WERI-Rb-1 (cell line): ENCODE results near the gene ST8SIA4.

Source experiments
- DNase-seq: peaks from one replicate; pipeline ENCODE4 v3.0.0-alpha.2; 2020
- H3K27ac ChIP-seq: fragments of 250-450 bp; sonication (Bioruptor Pico); 2 replicates; pipeline ENCODE4 v1.5.1; 2020; ENCODE audit warnings: mild to moderate bottlenecking, moderate library complexity
- H3K27me3 ChIP-seq: fragments of 250-450 bp; sonication (Bioruptor Pico); 2 replicates; pipeline ENCODE4 v1.5.1; 2021; ENCODE audit warnings: mild to moderate bottlenecking, low read depth, moderate library complexity; ENCODE audit not compliant: insufficient read depth, severe bottlenecking
- H3K36me3 ChIP-seq: fragments of 250-450 bp; sonication (Bioruptor Pico); 2 replicates; pipeline ENCODE4 v1.5.1; 2020; ENCODE audit warnings: mild to moderate bottlenecking, moderate library complexity
- H3K4me3 ChIP-seq: 2 replicates; pipeline ENCODE4 v1.5.1; 2011; ENCODE audit warnings: low read depth, mild to moderate bottlenecking, control low read depth, low read length
- H3K9me3 ChIP-seq: fragments of 250-450 bp; sonication (Bioruptor Pico); 2 replicates; pipeline ENCODE4 v1.5.1; 2021; ENCODE audit warnings: mild to moderate bottlenecking, moderate library complexity; ENCODE audit not compliant: severe bottlenecking
- CTCF ChIP-seq: IDR thresholded peaks from 2 replicates; pipeline ENCODE4 v1.5.1; 2011; ENCODE audit warnings: low read depth, mild to moderate bottlenecking, control low read depth, inconsistent platforms, low read length

The ST8SIA4 gene

DNA sequence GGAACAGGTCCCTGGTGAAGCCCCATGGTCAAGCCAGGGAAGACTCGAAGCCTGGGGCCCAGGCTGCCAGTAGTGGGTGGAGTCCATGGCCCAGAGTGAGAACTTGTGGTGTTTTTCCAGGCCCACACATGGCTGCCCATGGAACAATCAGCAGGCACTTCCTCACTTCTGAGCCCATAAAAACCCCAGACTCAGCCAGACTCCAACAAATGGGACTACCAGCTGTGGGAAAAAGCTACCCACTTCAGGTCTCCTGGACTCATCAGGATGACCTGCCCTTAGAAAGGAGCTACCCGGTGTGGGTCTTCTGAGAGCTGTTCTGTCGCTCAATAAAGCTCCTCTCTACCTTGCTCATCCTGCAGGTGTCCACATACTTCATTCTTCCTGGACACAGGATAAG is 108.9 kb downstream of the ST8SIA4 start:
- TF ChIP-seq CTCF = no peak
- no peaks in the 10 kb centered on the region for H3K27me3 ChIP-seq
- no peaks in the 10 kb centered on the region for H3K36me3 ChIP-seq
- H3K27ac ChIP-seq = no peak overlapping the region
- peaks cover 2% of the 10 kb centered on the region for H3K9me3 ChIP-seq
- no peak for DNase-seq
- no peak overlapping the region for H3K4me3 ChIP-seq

GRCh38 chr5:100792781-100793180 is 110.3 kb downstream of the ST8SIA4 start:
- no peak overlapping the region for H3K27ac ChIP-seq
- DNase-seq = no peak
- peaks cover 2% of the 10 kb centered on the region for H3K9me3 ChIP-seq
- H3K36me3 ChIP-seq = no peaks in the 10 kb centered on the region
- H3K27me3 ChIP-seq = no peaks in the 10 kb centered on the region
- H3K4me3 ChIP-seq = no peak overlapping the region
- no peak for TF ChIP-seq CTCF

DNA sequence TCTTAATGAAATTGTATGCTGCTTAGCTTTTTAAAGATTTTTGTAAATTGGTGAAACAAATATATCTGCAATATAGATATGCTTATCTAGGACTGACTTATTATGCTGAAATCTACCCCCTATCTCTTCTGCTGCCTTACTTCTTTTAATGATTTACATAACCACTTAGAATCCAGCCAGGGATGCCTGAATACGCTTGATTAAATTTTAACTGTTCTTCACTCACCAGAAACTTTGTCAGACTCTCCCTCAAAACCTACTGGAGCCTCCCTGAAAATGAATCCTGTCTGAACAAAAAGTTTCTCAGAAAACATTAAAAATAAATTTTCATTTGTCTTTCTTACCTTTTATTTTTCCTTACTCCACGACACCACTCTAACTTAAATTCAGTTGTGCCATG is 111.7 kb downstream of the ST8SIA4 start:
- TF ChIP-seq CTCF = no peak

GRCh38 chr5:100790951-100791350 is 112.1 kb downstream of the ST8SIA4 start:
- DNase-seq = no peak
- Histone ChIP-seq H3K9me3 (peaks cover 2% of the 10 kb centered on the region), H3K36me3 (no peaks in the 10 kb centered on the region), H3K4me3 (no peak overlapping the region), H3K27ac (no peak overlapping the region), H3K27me3 (no peaks in the 10 kb centered on the region)
- TF ChIP-seq CTCF = no peak

More for the DNA sequence above, 111.7 kb downstream of the ST8SIA4 start:
- Histone ChIP-seq H3K27me3 (no peaks in the 10 kb centered on the region), H3K4me3 (no peak overlapping the region), H3K36me3 (no peaks in the 10 kb centered on the region), H3K9me3 (peaks cover 2% of the 10 kb centered on the region), H3K27ac (no peak overlapping the region)
- DNase-seq = no peak

DNA sequence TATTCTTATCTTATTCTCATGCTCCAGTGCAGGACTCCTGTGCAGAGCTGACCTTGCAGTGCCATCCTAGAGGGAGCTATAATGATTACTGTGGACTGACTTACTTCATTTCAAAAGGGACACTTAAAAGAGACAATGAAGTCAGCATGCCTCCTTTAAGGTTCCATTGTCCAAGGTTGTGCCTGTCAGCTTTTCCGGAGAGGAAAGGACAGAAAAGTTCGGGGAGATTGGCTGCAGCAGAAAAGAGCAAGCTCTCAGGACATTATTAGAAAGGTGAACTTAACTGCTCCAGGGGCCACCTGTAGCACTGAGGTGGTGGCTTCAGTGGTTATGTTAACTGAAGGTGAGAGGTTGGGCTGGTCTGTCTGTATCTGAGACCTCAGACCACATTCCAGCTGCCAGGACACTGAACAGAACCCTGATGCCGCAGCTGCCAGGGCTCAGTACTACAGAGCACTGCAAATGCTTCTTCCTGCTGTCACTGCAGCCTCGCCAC is 112.9 kb downstream of the ST8SIA4 start:
- Histone ChIP-seq H3K9me3 (peaks cover 2% of the 10 kb centered on the region), H3K27me3 (no peaks in the 10 kb centered on the region), H3K4me3 (no peak overlapping the region), H3K27ac (no peak overlapping the region), H3K36me3 (no peaks in the 10 kb centered on the region)
- TF ChIP-seq CTCF = no peak
- no peak for DNase-seq

DNA sequence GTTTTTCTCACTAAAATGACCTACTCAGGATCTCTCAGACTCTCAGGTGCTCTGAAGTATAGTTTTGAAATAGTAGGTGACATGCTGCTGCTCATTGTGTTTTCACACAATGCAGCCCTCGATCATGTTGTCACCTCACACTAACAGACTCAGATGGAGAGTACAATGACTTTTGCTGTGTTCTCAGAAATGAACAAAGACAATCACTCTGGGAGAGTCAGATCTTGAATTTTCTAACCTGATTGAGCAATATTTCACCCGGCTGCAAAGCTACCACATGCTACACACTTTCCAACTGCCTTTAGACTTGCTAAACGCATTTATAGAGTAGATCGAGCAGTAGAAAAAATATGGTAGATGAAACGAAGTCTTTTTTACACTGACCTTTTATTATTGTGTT is 113.4 kb downstream of the ST8SIA4 start:
- Histone ChIP-seq H3K9me3 (peaks cover 2% of the 10 kb centered on the region), H3K4me3 (no peak overlapping the region), H3K27me3 (no peaks in the 10 kb centered on the region), H3K27ac (no peak overlapping the region), H3K36me3 (no peaks in the 10 kb centered on the region)
- DNase-seq = no peak
- TF ChIP-seq CTCF = no peak
